Endothelial cell of umbilical vein (primary cell): ENCODE results near the gene IWS1. TPM values are rescaled to one million over a fixed set of nuclear protein-coding genes. Genes with fewer than 3 reads are reported as not detected.

ENCODE experiments used
- BruUV-seq: library from RNA; stranded (reverse); fragments of 400-500 nt; replicated peaks from 2 replicates; lab custom pipeline; 2021; lab: Mats Ljungman, UMichigan
- CTCF ChIA-PET: fragments of 300-600, 350-600 bp; sonication (Branson Sonifier 250); formaldehyde crosslinking; loops from one replicate; lab custom pipeline; 2021; ENCODE audit warnings: antibody characterized with exemption, inconsistent platforms; lab: Charles Lee
- POLR2A ChIA-PET: fragments of 300-600, 350-600 bp; sonication (Branson Sonifier 250); formaldehyde crosslinking; loops from one replicate; lab custom pipeline; 2021; ENCODE audit warnings: antibody characterized with exemption, inconsistent platforms; lab: Charles Lee
- DNase-seq: peaks from one replicate; pipeline ENCODE4 v3.0.0-alpha.2; 2011; ENCODE audit warnings: low read depth, low spot score
- FAIRE-seq: peaks from 2 replicates; lab custom pipeline; 2011; peaks lifted over from hg19 to GRCh38; lab: Jason Lieb, UNC
- H2AFZ ChIP-seq: 2 replicates; pipeline ENCODE4 v1.6.0; 2012; ENCODE audit warnings: low read depth, low read length, control low read depth, inconsistent platforms
- H3K27ac ChIP-seq: 2 replicates; pipeline ENCODE4 v1.5.1; 2011; ENCODE audit warnings: low read depth, mild to moderate bottlenecking, control low read depth, low read length, moderate library complexity; ENCODE audit not compliant: insufficient read depth
- H3K27me3 ChIP-seq, 2 experiments: 2 replicates each; pipeline versions ENCODE4 v1.6.0 to v1.6.1; 2011; ENCODE audit warnings: low read length in 2 of 2, mixed read lengths in 1 of 2; ENCODE audit not compliant: control insufficient read depth in 2 of 2, insufficient read depth in 2 of 2
- H3K36me3 ChIP-seq, 2 experiments: 2 replicates in 1 of 2; 3 replicates in 1 of 2; pipeline ENCODE4 v1.5.1; 2011; ENCODE audit warnings: low read length in 2 of 2, mild to moderate bottlenecking in 1 of 2, moderate library complexity in 1 of 2; ENCODE audit not compliant: control insufficient read depth in 2 of 2, insufficient read depth in 2 of 2; ENCODE audit errors: extremely low read depth in 1 of 2
- H3K4me1 ChIP-seq: 3 replicates; pipeline ENCODE4 v1.5.1; 2011; ENCODE audit warnings: mild to moderate bottlenecking, low read length; ENCODE audit not compliant: control insufficient read depth, insufficient read depth; ENCODE audit errors: extremely low read depth
- H3K4me2 ChIP-seq: 2 replicates; pipeline ENCODE4 v1.6.1; 2011; ENCODE audit warnings: low read length, control low read depth, mixed read lengths; ENCODE audit not compliant: insufficient read depth
- H3K4me3 ChIP-seq, 3 experiments: fragments of 200-600 bp in 1 of 3; sonication (generic), shearing (Covaris generic) in 1 of 3; replicated peaks in 1 of 3; 2 replicates each; pipeline ENCODE4 v1.5.1; 2011 to 2016; ENCODE audit warnings: control low read depth in 3 of 3, low read length in 3 of 3, mild to moderate bottlenecking in 2 of 3, inconsistent platforms in 1 of 3, low read depth in 1 of 3, moderate library complexity in 1 of 3; ENCODE audit not compliant: insufficient read depth in 1 of 3
- H3K79me2 ChIP-seq: 2 replicates; pipeline ENCODE4 v1.6.0; 2012; ENCODE audit warnings: low read length, inconsistent platforms; ENCODE audit not compliant: control insufficient read depth, insufficient read depth
- H3K9ac ChIP-seq: replicated peaks from 2 replicates; pipeline ENCODE3; 2011; ENCODE audit warnings: low read length, control low read depth; ENCODE audit not compliant: insufficient read depth; ENCODE audit errors: extremely low read depth
- H3K9me1 ChIP-seq: replicated peaks from 3 replicates; pipeline ENCODE4 v1.6.0; 2011; ENCODE audit warnings: mild to moderate bottlenecking, low read length; ENCODE audit not compliant: control insufficient read depth, insufficient read depth; ENCODE audit errors: extremely low read depth
- H3K9me3 ChIP-seq: replicated peaks from 2 replicates; pipeline ENCODE4 v1.5.1; 2012; ENCODE audit warnings: low read length, inconsistent platforms; ENCODE audit not compliant: control insufficient read depth, insufficient read depth
- H4K20me1 ChIP-seq: replicated peaks from 2 replicates; pipeline ENCODE3; 2011; ENCODE audit warnings: mild to moderate bottlenecking, low read length; ENCODE audit not compliant: control insufficient read depth, insufficient read depth; ENCODE audit errors: extremely low read depth
- EZH2 ChIP-seq: IDR thresholded peaks from 2 replicates; pipeline ENCODE4 v1.6.1; 2012; ENCODE audit warnings: borderline replicate concordance, low read depth, mild to moderate bottlenecking, moderate library complexity, low read length, inconsistent platforms; ENCODE audit not compliant: severe bottlenecking
- FOS ChIP-seq: IDR thresholded peaks from 2 replicates; pipeline ENCODE4 v1.6.1; 2011; ENCODE audit warnings: mild to moderate bottlenecking, low read length, moderate library complexity, borderline replicate concordance; ENCODE audit not compliant: insufficient read depth
- GATA2 ChIP-seq: IDR thresholded peaks from 2 replicates; pipeline ENCODE4 v1.7.0; 2011; ENCODE audit warnings: low read depth, mild to moderate bottlenecking, moderate library complexity, mixed read lengths, low read length; ENCODE audit not compliant: insufficient read length, insufficient read depth
- JUN ChIP-seq: IDR thresholded peaks from 2 replicates; pipeline ENCODE4 v1.6.1; 2011; ENCODE audit warnings: borderline replicate concordance, low read depth; ENCODE audit not compliant: insufficient read length, insufficient read depth
- MYC ChIP-seq: IDR thresholded peaks from one replicate; pipeline ENCODE4 v1.6.1; 2011; ENCODE audit warnings: mild to moderate bottlenecking, low read depth, low read length
- POLR2A ChIP-seq: IDR thresholded peaks from 2 replicates; pipeline ENCODE4 v1.6.1; 2012; ENCODE audit warnings: low read depth, mild to moderate bottlenecking, control low read depth, low read length
- POLR2AphosphoS5 ChIP-seq: IDR thresholded peaks from 2 replicates; pipeline ENCODE4 v1.6.1; 2012; ENCODE audit warnings: low read depth, mild to moderate bottlenecking, control low read depth, low read length, moderate library complexity; ENCODE audit not compliant: insufficient read depth
- dilution Hi-C: fragments of 300-500 bp; cut with MboI; formaldehyde crosslinking; loops from one replicate; pipeline ENCODE4 v1.15.0; 2019; ENCODE audit warnings: low sequenced_read_pairs; ENCODE audit not compliant: extremely low pct_ligation_motif_present
- intact Hi-C: fragments of 100-400 bp; cut with micrococcal nuclease; formaldehyde crosslinking; loops from one replicate; pipeline ENCODE4 v1.10.0; 2022
- polyA plus RNA-seq, 4 experiments: library from polyadenylated mRNA; depleted of rRNA in 3 of 4; stranded (reverse) in 3 of 4; unstranded in 1 of 4; fragments of >200 nt; gene quantifications; 2 replicates each; pipeline versions ENCODE4 v1.2.1 to v1.2.3, GENCODE V29; 2011 to 2012; ENCODE audit warnings: missing spikeins in 1 of 4
- total RNA-seq: library from RNA; stranded (reverse); gene quantifications from 2 replicates; pipeline ENCODE4 v1.2.3, GENCODE V29; 2021
- TF ChIP-seq, protein P1 (sequence below): IDR thresholded peaks from 2 replicates; pipeline ENCODE4 v1.6.1; 2011; ENCODE audit not compliant: insufficient read depth, insufficient read length
- TF ChIP-seq, protein P2 (sequence below), 2 donors: IDR thresholded peaks; 1 replicate in 1 of 2; 2 replicates in 1 of 2; pipeline ENCODE4 v1.5.1; 2011; ENCODE audit warnings: low read length in 2 of 2, mild to moderate bottlenecking in 2 of 2, moderate library complexity in 2 of 2, control low read depth in 1 of 2, inconsistent platforms in 1 of 2, low read depth in 1 of 2; ENCODE audit not compliant: insufficient read depth in 1 of 2; ENCODE audit errors: extremely low read depth in 1 of 2

The IWS1 gene
- total and polyA plus RNA-seq, 2 donors (not counting 3 experiments of a cell fraction or from before 2014, with no cell fraction given) = 14.7 to 51.0 TPM

DNA sequence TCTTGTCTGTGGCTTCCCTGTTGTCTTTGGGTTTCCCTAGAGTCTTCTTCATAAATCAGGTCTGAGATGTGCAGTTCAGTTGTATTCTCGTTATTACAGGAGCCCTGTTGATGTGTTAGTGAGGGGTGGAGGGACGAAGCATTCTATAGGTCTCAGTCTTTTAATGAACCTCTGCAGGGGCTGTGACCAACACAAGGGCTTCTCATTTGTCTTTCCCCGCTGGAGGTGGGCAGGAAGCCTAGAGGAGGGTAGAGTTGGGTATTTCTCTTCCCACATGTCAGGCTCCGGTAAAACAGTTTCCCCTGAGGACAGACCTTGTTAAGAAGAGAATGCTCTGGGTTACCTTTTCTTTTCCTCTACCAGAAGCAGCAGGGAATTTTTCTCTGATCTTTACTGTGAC is 76.9 kb downstream of the IWS1 start:
- TF ChIP-seq JUN (no peak), GATA2 (no peak), POLR2AphosphoS5 (no peak), POLR2A (no peak), FOS (no peak), MYC (no peak), EZH2 (no peak)
- TF ChIP-seq, protein P1, sequence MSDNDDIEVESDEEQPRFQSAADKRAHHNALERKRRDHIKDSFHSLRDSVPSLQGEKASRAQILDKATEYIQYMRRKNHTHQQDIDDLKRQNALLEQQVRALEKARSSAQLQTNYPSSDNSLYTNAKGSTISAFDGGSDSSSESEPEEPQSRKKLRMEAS = no peak
- TF ChIP-seq, protein P2, sequence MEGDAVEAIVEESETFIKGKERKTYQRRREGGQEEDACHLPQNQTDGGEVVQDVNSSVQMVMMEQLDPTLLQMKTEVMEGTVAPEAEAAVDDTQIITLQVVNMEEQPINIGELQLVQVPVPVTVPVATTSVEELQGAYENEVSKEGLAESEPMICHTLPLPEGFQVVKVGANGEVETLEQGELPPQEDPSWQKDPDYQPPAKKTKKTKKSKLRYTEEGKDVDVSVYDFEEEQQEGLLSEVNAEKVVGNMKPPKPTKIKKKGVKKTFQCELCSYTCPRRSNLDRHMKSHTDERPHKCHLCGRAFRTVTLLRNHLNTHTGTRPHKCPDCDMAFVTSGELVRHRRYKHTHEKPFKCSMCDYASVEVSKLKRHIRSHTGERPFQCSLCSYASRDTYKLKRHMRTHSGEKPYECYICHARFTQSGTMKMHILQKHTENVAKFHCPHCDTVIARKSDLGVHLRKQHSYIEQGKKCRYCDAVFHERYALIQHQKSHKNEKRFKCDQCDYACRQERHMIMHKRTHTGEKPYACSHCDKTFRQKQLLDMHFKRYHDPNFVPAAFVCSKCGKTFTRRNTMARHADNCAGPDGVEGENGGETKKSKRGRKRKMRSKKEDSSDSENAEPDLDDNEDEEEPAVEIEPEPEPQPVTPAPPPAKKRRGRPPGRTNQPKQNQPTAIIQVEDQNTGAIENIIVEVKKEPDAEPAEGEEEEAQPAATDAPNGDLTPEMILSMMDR (IDR thresholded peaks at IDR 0.05; ENCODE audit: extremely low read depth in 1 of 2, insufficient read depth in 1 of 2, low read depth in 1 of 2, low read length in 2 of 2) = no peak
- DNase-seq (no peak), FAIRE-seq (no peak)
- no peaks in the 10 kb centered on the region for H3K79me2 ChIP-seq
- no peak overlapping the region for H3K4me3 ChIP-seq
- intact Hi-C loops = no loop called here
- no TSS peak for BruUV-seq
- no peak overlapping the region for H3K4me2 ChIP-seq
- no peaks in the 10 kb centered on the region for H3K36me3 ChIP-seq
- ChIA-PET CTCF (interaction anchor here (1.2 kb wide), 1 partner anchor 246 kb away, joined by 3 read pairs; no protein-coding TSS in a partner anchor), POLR2A (no interaction called here)
- H3K27ac ChIP-seq = no peak overlapping the region
- no peaks in the 10 kb centered on the region for H4K20me1 ChIP-seq
- peaks cover 0 to 3% of the 10 kb centered on the region in 2 experiments for H3K27me3 ChIP-seq
- dilution Hi-C loops = no loop called here
- no peaks in the 10 kb centered on the region for H3K9me1 ChIP-seq
- H3K9ac ChIP-seq = no peak overlapping the region
- no peak overlapping the region for H2AFZ ChIP-seq
- no peaks in the 10 kb centered on the region for H3K4me1 ChIP-seq
- H3K9me3 ChIP-seq = no peaks in the 10 kb centered on the region
